Activated CD4-positive, alpha-beta T cell treated with anti-CD3 and anti-CD28 coated beads, Interleukin-2, Interleukin-4, amounts not matched to agents 100 ng/mL and 50 ng/mL, durations not matched to agents 16 hours and 8 hours (primary cell): ENCODE results near the gene BCAR3.
"Not testable (repeated sequence)": the region's sequence is repeated elsewhere in the genome, so short reads cannot be mapped to it uniquely, and the experiment has no call there.

ENCODE experiments used
- DNase-seq: peaks from one replicate; pipeline ENCODE4 v3.0.0-alpha.2; 2020; ENCODE audit warnings: low spot score

Gene BCAR3

DNA sequence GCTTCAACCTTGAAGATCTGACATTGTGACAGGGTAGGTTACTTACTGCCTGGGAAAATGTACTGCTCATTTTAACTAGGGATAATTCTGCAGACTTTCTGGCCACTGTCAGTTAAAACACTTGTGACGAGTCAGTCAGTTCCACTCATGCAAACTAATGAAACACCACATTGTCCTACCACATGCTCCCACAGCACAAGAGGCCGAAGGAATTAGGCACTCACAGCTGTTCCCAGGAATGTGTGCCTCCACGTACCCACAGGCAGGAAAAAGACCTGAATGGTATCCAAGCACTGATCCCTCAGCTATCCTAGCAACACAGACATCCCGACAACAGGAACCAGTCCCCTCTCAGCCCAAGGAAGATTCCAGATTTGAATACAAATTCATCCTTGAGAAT lies 12.3 kb downstream of the BCAR3 start:
- DNase-seq = no peak

DNA sequence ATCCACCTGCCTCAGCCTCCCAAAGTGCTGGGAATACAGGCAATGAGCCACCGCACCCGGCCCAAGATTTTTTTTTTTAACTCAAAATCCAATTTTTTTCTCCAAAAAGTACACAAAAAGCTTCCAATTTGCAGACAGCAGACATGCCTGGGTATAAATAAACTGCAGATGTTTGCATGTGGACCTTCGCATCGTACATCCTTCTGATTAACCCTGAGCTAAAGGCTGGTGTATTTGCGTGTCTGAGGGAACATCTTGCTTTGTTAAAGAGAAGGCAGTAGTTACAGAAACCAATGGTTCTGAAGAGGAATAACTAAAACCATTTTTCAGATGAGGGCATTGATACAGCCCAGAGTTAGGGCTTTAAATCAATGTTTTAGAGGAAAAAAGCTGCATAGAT lies 12.7 kb downstream of the BCAR3 start:
- no peak for DNase-seq

DNA sequence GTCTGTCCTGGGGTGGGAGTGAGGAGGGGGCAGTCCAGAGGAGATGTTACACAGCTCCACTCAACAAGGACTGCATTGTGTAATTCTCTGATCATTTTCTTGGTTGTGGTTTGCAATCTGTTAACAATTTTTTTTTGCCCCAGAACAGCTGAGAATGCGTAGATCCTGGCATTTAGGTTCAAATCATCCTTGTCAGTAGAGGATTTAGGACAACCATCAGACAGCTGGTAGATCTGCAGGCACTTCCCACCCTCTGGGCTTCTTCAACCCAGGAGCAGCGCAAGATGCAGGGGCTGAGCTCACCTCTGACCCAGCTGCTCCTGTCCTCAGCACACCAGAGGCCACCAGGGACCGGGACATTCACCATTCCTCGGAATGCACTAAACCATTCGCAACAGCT lies 13.5 kb downstream of the BCAR3 start:
- no peak for DNase-seq

DNA sequence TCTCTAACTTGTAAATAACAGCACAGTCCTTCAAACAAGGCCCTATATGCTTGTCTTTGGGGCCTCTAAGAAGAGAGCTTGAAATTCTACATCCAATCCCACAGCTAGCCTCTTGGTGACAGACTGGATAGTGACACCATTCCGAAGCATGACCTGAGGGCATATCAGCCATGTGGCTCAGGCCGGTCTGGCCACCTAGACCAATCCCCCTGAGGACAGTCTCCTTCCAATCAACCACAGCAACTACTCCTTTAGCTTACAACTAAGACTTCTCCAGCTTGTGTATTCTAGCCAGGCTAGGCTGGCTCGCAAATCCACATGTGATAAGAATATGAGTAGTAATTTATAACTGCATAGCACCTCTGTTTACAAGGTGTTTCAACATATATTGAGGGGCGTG lies 14.0 kb downstream of the BCAR3 start:
- no peak for DNase-seq

GRCh38 chr1:93666613-93667384 lies 14.8 kb downstream of the BCAR3 start:
- no peak for DNase-seq

GRCh38 chr1:93665015-93665414 lies 16.6 kb downstream of the BCAR3 start:
- DNase-seq = no peak

DNA sequence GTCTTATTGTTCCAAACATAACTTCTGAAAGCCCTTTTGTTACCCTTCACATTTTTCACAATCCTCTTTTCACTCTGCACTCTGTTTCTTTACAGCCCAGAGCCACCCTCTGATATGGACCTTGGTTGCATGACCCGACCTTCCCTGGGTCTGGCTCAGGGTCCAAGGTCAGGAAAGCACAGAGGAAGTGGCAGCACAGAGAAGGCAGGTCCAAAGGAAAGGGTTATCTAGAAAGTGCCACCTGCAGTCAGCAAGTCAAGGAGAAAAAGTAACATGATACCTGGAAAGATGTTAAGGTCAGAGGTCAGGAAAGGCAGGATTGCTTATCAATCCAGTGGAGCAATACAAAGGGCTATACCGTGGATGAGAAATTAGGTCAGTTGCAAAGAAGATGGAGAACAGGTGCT lies 18.4 kb downstream of the BCAR3 start:
- DNase-seq = no peak

DNA sequence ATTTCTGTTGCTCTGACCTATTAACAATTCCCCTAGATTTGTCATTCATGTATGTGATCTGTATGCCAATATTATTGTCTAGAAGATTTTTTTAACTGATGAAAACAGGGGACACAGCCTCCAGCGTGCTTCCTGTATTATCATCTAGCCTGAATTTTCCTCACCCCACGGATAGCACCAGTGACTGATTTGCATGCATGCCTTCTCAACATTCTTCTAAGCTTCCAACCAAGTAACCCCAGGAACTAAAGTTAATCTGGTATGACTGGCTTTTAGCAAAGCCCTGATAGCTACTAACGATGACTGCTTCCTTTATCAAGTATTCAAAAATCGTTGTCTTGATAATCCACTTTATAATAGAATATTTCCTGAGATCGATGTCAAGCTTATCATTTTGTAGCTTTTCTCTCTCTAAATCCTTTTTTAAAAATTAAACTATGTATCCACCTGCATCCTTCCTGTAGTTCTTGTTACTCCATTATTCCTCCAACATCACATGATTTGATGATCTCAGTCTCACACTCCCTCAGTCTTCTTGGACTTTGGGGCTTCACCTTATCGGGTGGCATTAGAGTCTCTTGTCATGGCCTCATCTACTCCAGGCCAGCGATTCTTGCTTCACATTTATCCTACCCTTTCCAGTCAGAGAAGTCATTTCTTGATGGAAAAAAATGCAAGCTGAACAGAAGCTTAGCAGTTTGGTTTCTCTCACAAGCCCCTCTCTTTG lies 19.0 kb downstream of the BCAR3 start:
- DNase-seq = no peak

DNA sequence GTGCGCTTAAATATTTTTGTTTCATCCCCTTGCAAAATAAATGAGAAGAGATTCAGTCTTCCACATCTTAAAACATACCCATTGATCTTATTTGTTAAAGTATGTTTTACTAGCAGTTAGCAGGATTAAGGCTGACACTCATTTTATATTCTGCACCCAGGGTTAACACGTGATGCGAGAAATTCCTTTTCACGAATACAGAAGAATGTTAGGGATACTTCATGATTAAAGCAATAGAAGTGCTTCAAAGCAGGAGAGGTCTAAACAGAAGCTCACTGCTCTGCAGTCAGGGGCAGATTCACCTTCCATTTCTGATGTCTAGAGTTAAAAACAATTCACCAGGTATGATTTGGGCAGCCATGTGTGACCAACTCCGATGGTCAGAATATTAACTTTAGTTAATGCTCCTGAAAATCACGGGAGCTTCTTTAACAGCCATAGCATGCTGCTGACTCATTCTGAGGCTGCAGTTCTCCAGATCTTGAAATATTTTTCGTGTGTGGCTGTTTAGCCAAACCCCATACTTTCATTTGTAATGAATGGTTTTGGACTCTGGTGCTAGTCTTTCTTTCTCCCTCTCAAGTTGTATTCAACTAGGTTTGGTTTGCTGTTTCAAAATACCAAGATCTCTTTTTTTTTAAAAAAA lies 19.7 kb downstream of the BCAR3 start:
- peak; percentile 19 for DNase-seq

- not testable (repeated sequence) for DNase-seq
These were observed 20.3 kb downstream of the BCAR3 start for GRCh38 chr1:93661341-93661740.

DNA sequence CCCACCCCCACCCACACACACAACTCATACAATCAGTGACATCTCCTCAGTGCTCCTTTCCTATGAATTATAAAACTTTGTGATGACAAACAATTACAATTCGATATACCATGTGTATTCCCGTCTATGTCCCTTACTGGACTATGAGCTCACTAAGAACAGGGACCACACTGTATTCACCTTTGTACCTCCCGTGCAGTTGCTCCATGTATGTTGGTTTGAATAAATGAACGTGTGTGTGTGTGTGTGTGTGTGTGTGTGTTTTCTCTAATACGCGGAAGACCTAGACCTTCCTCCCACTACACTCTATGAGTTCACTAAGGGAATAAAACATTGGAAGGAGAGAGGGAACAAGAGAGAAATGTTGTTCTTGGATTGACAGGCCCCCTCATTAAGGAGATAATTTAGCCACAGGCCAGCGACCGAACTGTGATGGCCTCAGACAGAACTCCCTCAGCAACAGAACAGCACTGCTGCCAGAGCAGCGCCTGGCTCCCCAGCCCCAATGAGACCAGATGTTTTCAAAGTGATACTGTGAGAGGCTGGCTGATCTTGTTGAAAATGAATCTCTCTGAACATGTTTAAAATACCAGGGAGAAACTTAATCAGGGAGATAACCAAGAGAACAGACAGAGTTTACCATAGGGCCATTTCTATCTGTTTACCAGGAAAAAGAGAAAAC lies 21.7 kb downstream of the BCAR3 start:
- DNase-seq = no peak

- peak; percentile 6 for DNase-seq
These were observed 23.4 kb downstream of the BCAR3 start for GRCh38 chr1:93658188-93658587.

DNA sequence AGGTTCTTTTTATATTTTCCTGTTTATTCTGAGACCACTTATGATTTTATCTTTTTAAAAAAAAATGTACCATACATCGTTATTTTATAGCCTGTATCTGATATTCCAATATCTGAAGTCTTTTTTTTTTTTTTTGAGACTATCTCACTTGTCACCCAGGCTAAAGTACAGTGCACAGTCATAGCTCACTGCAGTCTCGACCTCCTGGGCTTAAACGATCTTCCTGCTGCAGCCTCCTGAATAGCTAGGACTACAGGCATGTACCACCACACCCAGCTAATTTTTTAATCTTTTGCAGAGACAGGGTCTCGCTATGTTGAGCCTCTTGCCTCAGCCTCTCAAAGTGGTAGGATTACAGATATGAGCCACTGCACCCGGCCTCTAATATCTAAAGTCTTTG lies 25.1 kb downstream of the BCAR3 start:
- no peak for DNase-seq

DNA sequence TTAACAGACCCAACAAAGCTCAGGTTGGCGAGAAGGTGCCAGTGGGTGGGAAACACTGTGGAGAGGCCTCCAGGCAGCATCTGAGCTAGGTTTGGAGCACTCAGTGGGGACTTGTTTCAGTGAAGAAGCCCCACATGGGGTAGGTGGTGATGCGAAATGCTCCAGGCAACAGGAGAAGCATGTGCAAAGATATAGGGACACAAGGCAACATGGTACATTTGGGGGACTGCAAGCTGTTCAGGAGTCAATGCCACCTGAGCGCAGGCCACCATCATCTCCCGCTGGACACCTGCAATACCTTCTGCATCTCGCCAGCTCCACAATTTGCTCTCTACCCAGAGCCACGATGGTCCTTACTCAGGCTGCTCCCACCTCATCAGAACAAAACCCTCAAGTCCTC lies 28.0 kb downstream of the BCAR3 start:
- DNase-seq = no peak

DNA sequence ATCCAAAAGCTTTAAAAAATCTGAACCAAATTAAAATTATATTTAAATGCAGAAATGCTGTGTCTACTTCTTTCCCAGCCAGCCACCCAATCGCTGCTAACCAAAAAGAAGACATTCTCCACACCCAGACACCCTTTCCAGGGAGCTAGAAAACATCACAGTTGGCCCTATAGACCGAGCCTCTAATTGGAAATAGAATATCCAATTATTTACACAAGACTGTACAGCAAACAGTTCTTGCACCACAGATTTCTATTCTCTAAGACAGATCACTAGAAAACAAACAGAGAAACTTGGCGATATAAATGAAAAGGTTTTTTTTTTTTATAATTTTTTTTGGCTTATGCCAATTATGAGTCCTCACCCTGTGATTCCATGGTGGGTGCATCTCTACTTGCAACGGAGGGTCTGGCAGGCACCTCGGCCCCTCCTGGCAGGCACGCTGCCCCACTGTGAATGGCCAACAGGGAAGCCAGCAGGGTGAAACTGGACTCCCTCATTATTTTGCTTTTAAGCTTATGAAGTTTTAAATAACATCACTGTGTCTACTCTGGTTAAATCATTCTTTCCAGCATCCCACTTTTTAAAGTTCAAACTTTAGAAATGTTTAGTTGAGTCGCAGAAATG lies 29.2 kb downstream of the BCAR3 start:
- no peak for DNase-seq

DNA sequence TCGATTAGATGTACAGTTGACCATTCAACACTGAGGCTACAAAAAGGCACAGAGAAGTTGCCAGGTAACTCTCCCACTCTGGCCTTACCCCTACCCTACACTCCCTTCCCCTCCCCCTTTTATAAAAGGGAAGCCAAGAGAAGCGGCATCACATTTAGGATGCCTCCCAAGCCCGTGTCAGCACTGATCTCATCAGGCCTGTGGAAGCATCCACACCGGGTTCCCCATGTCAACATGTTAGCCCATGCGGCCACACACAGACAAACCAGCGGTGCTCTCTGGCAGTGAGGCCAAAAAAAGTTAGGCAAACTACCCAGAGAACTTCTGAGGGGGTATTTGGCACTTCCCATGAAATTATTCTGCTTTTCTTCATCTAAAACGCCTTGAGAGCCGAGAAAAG lies 29.9 kb downstream of the BCAR3 start:
- DNase-seq = no peak

GRCh38 chr1:93650159-93650558 lies 31.5 kb downstream of the BCAR3 start:
- not testable (repeated sequence) for DNase-seq

DNA sequence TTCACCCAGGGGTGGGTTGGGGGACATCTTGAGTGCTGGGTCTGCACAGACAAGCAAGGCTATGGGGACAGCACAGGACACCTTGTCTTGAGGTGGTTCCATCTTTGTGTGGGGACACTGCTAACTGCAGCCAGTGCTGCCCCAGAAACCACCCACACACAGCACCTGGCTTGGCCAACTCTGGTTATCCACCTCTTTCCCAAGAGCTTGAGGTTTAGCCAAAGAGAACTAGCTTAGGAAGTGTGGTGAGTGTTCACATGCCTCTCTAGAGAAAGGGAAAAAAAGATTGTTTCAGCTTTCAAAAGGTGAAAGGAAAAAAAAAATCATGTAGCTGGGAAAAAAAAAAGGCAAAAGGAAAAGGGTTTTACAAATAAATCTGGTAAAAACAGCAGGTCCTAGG lies 32.4 kb downstream of the BCAR3 start:
- no peak for DNase-seq

DNA sequence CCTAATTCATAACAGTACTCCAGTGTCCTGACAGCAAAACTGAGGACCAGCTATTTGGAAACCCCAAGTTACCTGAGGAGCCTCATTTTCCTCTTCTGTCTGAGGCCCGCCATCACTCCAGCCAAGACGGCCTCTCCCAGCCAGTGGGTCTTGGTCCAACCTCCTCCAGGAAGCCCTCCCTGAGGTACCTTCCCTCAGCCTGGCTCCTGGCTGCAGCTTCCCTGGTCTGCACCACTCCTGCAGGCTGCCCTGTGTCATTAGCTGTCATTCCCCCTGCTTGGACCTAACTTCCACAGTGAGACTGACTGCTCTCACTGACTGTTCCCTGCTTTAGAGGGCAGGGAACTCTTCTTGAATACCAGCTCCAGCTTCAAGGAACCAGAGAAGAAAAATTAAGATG lies 33.0 kb downstream of the BCAR3 start:
- DNase-seq = no peak

GRCh38 chr1:93641527-93641926 lies 40.1 kb downstream of the BCAR3 start:
- no peak for DNase-seq

- no peak for DNase-seq
These were observed 40.8 kb downstream of the BCAR3 start for GRCh38 chr1:93640656-93641440.
